HG03135 (cell line): ENCODE data around the gene TUBB1.
"Not testable (repeated sequence)": the region's sequence is repeated elsewhere in the genome, so short reads cannot be mapped to it uniquely, and the experiment has no call there.

Experiments used
- ATAC-seq: cut with Tn5 transposase; IDR thresholded peaks from one replicate; pipeline ENCODE4 v1.9.1; 2021; ENCODE audit warnings: mild to moderate bottlenecking, moderate library complexity; ENCODE audit not compliant: unreplicated experiment

Gene TUBB1

DNA sequence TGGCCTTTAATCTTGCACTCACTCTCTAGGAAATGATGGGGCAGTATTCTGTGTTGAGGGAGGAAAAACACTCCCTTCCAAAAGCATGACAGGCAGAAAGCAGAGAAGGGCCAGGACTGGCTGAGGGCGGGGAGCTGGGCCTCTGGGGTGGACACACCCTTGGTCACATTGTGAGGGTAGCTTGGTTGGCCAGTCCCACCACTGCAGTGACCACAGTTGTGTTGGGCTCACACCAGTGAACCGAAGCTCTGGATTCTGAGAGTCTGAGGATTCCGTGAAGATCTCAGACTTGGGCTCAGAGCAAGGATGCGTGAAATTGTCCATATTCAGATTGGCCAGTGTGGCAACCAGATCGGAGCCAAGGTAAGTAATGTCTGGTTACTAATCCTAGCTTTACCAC, at the start of gene TUBB1:
TSS of gene TUBB1 (plus strand) at position 213 of the 400 bp plus-strand sequence. CDS start at position 307, 94 bp downstream.
- no peak for ATAC-seq

DNA sequence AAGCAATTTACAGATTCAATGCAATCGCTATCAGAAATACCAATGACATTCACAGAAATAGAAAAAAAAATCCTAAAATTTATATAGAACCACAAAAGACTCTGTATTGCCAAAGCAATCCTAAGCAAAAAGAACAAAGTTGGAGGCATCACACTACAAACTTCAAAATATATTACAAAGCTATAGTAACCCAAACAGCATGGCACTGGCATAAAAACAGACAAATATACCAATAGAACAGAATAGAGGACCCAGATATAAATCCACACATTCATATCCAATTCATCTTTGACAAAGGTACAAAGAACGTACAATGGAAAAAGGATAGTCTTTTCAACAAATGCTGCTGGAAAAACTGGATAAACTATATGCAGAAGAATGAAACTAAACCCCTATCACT, 49.8 kb upstream of the TUBB1 start:
- no peak for ATAC-seq

DNA sequence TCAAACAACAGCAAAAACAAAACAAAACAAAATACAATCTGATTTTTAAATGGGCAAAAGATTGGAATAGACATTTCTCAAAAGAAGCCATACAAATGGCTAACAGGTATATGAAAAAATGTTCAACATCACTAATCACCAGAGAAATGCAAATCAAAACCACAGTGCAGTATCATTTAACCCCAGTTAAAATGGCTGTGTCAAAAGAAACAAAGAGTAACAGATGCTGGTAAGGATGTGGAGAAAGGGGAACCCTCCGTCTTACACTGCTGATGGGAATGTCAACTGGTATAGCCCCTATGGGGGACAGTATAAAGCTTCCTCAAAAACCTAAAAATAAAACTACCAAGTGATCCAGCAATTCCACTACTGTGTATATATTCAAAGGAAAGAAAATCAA, 49.1 kb upstream of the TUBB1 start:
- no peak for ATAC-seq

DNA sequence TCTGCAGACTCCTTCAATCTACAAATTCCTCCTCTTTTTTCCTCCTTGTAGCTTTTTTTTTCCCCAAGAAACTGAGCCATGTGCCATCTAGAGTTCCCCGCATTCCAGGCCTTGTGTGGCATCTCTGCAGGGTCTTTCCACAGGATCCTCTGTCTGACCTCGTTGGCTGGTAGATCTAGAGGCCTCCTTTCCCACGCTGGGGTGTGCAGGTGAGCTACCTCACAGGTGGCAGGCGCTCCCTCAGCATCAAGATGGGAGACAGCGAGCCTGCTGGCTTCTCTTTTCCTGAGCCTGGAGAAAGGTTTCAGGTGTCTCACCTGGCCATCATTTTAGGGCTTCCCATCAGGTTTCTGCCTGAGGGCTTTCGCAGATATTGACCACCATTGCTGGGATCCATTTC, 47.8 kb upstream of the TUBB1 start:
- no peak for ATAC-seq

DNA sequence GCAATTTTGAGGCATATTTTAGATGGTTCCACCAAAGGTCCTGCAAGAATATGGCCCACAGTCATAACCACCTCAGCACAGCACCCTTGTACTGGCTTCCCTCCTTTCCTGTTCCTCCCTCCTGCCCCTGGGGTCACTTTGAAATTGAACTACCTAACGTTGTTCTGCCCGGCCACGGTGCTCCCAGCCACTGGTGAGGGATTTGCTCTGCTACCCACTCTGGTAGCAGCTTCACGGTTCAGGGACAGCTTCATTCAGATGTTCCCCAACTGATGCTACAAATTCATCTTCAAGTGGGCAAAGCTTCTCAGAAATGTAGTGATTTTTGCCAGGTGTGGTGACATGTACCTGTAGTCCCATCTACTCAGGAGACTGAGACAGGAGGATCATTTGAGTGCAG, 46.0 kb upstream of the TUBB1 start:
- ATAC-seq: no peak

DNA sequence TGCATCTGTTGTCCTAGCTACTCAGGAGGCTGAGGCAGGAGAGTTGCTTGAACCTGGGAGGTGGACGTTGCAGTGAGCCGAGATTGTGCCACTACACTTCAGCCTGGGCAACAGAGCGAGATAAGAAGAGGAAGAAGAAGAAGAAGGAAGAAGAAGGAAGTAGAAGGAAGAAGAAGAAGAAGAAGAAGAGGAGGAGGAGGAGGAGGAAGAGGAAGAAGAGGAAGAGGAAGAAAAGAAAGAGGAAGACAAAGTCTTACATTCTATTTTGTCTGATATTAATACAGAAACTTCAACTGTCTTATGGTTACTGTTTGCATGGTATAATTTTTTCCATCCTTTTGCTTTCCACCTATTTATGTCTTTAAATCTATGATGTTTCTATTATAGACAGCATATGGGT, 45.4 kb upstream of the TUBB1 start:
- no peak for ATAC-seq

DNA sequence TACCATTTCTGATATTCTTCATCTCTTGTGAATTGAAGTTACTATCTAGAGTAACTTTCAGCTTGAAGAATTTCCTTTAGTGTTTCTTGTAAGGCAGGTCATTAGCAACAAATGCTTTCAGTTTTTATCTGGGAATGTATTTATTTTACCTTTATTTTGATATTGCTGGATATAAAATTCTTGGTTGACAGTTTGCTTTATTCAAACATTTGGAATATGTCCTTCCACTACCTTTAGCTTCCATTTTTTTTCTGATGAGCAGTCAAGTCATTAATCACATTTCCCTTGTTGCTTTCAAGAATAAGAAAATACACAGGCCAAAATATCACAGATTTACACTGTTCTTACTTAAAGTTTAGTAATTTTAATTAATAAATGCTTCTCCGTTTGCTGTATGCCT, 43.9 kb upstream of the TUBB1 start:
- no peak for ATAC-seq

DNA sequence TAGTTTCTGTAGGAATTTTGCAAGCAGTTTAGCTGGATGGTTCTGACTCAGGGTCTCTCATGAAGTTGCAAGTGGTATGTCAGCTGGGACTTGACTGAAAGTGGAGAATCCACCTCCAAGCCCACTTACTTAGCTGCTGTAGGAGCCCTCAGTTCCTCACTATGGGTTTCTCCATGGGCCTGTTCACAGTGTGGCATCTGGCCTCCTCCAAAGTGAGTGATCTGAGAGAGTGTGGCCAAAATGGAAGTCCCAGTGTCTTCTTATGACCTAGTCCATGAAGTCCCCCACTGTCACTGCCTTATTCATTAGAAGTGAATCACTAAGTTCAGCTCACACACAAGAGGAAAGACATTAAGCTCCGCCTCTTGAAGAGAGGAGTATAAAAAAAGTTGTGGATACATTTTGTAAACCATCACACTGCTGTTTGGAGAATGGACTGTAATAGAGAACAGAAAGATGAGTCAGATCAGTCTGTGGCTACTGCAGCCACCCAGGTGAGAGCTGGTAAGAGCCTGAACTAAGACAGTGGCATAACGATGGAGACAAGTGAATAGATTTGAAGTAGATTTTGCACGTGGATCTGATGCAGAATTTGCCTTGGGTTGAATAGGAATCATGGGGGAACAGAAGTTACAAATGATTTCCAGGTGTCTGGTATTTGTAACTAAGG, 43.0 kb upstream of the TUBB1 start:
- ATAC-seq: no peak

DNA sequence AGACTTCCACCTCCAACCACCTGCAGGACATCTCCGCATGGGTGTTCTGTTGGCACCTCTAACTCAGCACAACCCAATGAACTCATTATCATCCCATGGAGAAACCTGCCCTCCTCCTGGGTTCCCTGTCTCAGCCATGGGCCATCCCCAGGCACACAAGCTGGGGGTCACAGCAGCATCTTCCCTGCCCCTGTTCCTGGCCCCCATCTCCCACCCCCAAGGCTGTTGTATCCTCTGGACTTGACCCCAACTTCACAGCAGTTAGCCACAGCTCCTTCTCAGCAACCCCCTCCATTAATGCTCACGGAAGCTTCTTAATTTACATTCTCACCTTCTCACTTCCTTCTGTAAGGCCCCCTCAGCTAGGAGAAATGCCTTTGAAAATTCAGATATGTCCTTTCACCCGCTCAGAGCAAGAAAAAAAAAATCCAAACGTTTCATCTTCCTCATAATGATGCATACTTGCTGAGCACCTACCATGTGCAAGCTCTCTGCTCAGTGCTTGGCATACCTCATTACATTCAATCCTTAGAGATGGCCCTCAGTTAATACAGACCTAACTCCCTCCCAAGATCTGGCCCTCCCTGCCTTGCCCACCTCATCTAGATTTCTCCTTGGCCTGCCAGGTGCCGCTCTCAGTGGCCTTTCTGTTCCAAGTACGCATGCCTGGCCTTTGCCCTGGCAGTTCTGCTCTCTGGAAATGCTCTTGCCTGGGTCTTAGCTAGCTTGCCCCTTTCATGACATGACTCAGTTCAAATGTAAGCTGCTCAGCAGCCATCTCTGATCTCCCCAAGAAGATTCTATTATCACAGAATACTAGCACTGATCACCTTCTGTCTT, 40.7 kb upstream of the TUBB1 start:
- ATAC-seq: no peak

DNA sequence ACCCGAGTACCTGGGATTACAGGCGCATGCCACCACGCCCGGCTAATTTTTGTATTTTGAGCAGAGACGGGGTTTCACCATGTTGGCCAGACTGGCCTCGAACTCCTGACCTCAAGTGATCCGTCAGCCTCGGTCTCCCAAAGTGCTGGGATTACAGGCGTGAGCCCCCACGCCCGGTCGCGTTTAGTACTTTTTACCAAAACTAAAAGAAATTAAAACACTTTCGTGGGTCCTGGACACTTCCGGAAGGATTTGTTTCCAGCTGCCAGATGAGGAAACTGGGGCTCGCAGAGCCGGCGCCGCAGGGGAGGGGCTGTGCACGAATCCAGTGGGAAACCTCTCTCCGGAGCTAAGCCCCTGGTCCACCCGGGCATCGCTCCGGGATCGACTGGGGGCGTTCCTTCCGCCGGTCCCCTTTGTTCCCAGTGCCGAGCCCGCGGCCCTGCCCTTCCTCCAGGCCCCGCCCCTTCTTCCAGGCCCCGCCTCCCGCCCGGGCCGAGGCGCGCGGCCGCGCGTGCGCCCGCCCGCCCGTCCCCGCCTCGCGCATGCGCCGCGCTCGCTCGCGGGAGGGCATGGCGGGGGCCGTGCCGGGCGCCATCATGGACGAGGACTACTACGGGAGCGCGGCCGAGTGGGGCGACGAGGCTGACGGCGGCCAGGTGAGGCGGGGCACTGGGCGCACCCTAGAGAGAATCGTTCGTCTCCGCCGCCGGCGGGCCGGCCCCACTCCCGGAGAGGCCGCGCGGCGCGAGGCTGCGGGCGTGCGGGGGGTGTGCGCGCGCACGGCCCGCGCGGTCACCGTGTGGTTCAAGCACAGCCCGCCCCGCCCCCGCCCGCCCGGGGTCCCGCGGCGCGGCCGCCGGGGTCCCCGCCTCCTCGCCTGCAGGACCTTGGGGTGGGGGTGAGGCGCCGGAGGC, 38.3 kb upstream of the TUBB1 start, which contains the start of gene NELFCD:
TSS of gene NELFCD (plus strand) at position 546 of the 917 bp plus-strand sequence. CDS start at position 600, 54 bp downstream.
- ATAC-seq: peak; percentile 81

DNA sequence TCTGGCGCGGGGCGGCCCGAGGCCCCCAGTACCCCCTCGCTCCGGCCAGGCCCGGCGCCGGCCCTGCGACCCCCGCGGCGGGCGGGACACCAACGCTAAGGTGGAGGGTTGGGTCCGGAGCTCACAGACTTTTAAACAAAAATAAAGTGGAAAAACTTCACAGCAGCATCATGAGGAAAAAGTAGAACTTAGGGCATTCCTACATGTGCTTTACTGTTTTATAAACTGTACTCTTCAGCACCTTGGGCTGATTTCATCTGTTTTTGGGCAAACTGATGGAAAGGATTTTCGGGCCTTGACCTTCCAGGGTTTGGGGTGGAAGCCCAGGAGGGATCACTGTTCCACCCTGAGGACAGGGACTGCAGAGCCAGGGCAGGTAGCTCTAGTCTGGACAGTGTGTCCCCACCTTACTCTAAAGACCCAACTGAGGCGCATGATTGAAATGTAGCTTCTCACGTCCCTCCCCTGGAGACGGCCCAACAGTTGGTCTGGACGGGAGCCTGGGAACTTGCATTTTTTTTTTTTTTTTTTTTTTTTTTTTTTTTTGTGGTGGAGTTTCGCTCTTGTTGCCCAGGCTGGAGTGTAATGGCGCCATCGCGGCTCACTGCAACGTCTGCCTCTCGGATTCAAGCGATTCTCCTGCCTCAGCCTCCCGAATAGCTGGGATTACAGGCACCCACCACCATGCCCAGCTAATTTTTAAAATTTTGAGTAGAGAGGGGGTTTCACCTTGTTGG, 37.4 kb upstream of the TUBB1 start:
- ATAC-seq: no peak

DNA sequence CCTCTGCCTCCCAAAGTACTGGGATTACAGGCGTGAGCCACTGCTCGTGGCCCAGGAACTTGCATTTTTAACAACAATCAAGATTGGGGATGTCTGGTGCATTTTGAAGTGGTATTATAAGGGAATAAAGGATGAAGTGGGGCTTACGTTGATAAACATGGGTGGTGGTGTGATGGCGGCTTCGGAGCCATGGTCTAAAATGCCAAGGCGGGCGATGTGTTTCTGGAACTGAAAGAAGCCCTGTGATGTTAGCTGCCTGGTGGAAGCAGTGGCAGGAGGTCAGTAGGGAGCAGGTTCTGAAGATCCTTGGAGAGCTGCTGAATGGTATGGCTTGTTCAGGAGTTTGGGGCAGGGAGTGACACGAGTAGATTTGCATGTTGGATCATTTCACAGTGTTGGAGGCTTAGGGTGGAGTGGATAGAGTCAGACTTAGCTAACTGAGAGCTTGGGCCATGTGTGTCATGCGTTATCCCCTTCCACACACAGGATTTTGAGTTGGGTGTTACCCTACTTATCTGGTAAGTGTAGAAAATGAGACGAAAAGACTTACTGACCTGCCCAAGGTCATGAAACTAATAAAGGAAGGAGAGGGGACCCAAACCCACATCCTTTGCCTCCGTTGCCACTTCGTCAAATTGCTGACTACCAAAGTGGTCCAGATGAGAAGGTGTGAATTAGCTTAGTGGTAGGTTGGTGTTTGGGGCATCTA, 36.7 kb upstream of the TUBB1 start:
- no peak for ATAC-seq

DNA sequence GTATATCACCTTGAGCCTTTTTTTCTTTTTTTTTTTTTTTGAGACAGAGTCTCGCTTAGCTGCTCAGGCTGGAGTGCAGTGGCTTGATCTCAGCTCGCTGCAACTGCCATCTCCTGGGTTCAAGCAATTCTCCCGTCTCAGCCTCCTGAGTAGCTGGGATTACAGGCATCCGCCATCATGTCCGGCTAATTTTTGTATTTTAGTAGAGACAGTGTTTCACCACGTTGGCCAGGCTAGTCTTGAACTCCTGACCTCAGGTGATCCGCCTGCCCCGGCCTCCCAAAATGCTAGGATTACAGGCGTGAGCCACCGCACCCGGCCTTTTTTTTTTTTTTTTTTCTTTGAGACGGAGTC, 36.1 kb upstream of the TUBB1 start:
- ATAC-seq: not testable (repeated sequence)

DNA sequence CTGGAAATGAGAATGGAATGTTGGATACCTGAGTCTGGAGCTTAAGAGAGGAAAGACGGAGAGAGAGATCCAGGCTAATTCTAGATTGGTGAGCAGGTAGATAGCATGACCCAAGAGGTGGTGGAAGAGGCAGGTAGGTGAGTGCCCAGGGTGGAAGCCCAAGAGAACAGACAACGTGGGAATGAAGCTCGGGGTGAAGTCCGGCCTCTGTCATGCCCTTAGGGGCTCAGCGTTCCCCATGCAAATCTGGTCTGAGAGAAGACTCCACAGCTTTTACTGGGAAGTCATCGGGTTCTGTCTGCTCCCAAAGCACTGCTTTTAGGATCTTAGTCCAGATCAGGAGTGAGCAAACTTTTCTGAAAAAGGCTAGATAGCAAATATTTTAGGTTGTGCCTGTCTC, 34.5 kb upstream of the TUBB1 start:
- ATAC-seq: no peak

DNA sequence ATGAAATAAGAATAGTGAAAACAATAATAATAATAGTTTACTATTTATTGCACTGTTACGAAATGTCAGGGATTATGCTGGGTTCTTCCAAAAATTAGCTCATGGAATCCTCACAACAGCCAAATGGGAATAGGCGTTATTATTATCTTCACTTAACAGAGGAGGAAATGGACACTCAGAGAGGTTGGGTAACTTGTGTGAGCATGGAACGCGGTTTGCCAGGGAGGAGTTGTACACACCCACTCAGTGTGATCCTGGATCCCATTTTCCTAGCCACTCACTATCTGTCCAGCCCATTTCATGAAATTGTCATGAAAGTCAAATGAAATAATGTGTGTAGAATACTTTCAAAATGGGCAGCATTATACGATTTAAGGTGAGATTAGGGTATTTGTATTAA, 33.6 kb upstream of the TUBB1 start:
- ATAC-seq: no peak

DNA sequence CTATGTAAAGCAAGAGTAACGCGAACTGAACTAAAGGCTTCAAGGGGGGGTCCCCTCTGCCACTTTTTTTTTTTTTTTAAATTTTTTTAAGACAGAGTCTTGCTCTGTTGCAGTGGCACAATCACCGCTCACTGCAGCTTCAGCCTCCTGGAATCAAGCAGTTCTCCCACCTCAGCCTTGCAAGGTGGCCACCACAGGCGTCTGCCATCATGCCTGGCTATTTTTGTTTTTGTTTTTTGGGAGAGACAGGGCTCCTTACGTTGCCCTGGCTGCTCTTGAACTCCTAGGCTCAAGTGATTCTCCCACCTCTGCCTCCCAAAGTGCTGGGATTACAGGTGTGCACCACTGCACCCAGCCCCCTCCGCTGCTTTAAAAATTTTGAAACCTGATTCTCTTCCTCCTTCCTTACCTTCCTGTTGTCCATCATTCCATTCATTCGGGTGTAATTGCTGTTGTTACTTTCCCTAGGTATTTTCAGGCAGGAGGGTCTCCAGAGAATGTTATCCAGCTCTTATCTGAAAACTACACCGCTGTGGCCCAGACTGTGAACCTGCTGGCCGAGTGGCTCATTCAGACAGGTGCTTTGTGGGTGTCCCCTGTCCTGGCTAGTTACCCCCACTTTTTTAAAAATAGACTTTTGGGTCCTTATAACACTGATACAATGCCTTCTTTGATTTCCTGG, 32.8 kb upstream of the TUBB1 start:
- ATAC-seq: no peak

DNA sequence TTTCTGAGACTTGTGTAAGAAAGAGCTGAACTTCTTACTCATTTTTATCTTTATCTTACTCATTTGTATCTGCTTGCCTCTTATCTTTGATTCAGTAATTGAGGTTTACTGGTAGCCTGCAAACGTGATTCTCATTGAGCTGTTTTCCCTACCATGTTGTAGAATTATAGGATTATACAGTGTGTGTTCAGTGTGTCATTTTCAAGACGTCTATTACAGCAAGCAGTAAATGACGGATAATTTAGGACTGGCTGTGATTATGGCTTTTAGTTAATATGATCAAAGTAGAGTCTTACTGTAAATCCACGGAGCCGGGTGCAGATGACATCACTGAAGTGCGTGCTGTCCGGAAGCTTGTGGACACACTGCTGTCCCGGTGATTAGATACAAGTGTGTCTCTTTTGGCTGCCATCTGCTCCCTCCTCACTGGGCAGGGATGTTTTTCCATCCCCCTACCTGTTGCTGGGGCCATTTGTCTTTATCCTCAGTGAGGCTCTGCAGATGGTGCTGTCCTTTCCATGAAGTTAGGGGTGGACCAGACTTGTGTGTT, 32.2 kb upstream of the TUBB1 start:
- ATAC-seq: no peak

DNA sequence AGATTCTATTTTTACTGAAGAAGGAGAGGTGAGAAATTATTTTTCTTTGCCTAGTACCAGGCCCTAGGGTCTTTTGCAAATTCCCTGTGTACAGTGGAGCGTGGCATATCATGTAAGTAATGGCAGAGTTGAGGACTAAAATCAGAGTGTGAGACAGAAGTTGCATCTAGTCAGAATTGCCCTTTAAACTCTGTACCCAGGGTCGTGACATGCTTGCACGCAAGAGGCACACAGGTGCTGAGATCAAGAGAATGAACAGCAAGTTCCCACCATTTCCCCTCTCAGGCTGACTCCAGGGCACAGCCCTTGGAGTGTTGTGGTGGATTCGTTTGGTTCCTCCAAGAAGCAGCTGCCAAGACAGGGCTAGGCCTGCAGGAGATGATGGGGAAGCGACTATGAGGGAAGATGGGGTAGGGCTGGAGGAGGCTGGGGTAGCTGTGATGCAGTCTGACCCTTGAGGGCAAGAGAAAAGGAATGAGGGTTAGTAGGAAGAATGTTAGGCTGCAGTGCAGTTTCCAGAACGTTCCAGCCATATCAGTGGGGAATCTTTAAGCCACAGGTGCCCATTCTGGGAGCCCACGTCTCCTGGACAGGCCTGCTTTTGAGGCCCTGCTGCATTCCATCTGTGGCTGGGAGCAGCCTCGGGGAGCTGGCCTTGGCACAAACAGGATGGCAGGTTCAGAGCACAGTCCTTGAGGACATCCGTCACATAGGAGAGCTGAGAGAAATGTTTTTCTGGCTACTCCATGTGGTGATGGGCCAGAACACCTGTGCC, 31.3 kb upstream of the TUBB1 start:
- ATAC-seq: no peak

DNA sequence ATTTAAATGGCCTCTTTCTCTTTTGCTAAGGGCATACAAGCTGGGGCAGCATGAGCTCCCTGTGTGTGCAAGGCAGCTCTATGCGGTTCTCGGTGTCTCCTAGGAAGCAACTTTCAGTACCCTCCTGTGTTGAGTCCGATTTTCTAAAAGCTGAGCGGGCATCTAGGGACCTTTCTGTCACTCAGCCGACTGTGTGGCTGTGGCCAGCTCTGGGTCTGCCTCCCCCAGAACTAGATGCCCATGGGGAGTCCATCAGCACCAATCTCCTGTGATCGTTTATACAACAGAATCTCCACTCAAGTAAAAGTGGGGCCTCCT, 30.7 kb upstream of the TUBB1 start:
- ATAC-seq: no peak
